HUES6 (cell line): ENCODE measurements around the gene CLK2.
A peak's percentile ranks its signal among the peaks of the same experiment; 100 is the strongest.
"Not testable (repeated sequence)": the region's sequence is repeated elsewhere in the genome, so short reads cannot be mapped to it uniquely, and the experiment has no call there.

Experiments used
- H3K27ac ChIP-seq: 2 replicates; pipeline ENCODE4 v1.7.0; 2013; ENCODE audit warnings: low read depth, mild to moderate bottlenecking, low read length, inconsistent platforms
- H3K27me3 ChIP-seq: 2 replicates; pipeline ENCODE4 v1.6.1; 2013; ENCODE audit warnings: low read length; ENCODE audit not compliant: control insufficient read depth, insufficient read depth
- H3K36me3 ChIP-seq: 2 replicates; pipeline ENCODE4 v1.6.1; 2013; ENCODE audit warnings: low read length; ENCODE audit not compliant: control insufficient read depth, insufficient read depth
- H3K4me1 ChIP-seq: 2 replicates; pipeline ENCODE4 v1.6.1; 2013; ENCODE audit warnings: low read length; ENCODE audit not compliant: control insufficient read depth, insufficient read depth
- H3K4me3 ChIP-seq: 2 replicates; pipeline ENCODE4 v1.5.1; 2013; ENCODE audit warnings: low read depth, low read length
- H3K9ac ChIP-seq: one replicate; pipeline ENCODE4 v1.6.1; 2013; ENCODE audit warnings: mild to moderate bottlenecking, low read length
- H3K9me3 ChIP-seq: 2 replicates; pipeline ENCODE4 v1.6.1; 2013; ENCODE audit warnings: low read depth, low read length; ENCODE audit not compliant: control insufficient read depth, insufficient read depth

The CLK2 gene

DNA sequence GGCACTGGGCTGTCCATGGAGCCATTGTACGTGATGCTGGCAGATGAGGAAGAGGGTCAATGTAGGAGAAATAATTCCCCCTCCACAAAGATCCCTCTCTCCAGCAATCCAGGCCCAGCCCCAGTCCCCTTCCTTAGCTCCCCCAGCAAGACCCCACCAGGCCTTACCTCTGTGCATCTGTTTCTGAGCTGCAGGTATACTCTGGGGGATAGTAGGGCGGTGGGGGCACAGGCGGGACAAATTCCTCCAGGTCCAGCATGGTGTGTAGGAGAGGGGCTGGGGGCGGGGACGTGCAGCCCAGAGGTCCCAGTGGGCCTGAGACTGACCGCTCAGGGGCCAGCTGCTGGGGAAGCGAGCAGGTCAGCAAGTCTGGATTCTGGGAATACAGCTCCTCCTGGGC lies 21.7 kb downstream of the CLK2 start:
- Histone ChIP-seq H3K4me1 (peaks cover 26% of the 10 kb centered on the region), H3K27ac (no peak overlapping the region), H3K36me3 (peaks cover 17% of the 10 kb centered on the region), H3K27me3 (peaks cover under 1% of the 10 kb centered on the region; the same call in 1 of the 2 replicates), H3K4me3 (no peak overlapping the region), H3K9me3 (no peaks in the 10 kb centered on the region), H3K9ac (no peak overlapping the region)

DNA sequence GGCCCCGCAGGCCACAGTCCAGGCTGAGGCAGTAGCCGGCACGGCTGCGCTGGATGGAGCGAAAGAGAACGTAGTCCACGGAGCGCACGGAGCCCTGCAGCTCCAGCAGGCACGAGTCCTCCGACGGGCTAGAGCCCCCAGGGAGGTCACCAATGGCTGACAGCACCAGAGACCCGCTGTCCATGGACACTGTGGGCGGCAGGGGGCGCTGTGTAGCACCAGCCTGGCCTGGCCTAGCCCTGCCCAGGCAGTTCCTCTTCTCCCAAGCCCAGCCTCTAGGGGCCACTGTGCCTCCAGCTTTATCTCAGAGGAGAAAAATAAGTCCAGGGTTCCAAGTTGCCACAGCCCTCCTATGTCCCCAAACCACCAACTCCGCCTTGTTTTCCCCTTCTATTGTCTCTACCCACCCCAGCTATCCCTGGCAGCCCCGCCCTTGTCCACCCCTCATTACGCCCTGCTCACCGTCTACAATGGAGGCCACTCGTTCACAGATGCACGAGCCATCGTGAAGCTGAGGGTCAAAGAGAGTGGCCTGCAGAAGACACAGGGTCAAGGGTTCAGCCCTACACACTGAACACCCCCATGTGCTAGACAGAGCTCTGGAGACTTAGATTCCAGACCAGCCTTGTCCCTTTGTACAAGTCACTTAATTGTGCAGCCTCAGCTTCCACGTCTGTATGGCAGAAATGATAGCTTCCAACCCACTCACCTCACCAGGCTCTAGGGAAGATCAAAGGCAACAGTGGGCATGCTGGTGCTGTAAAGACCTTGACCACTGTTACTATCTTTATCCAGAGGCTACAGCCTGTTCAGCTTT lies 22.5 kb downstream of the CLK2 start:
- Histone ChIP-seq H3K9me3 (no peaks in the 10 kb centered on the region), H3K9ac (peak overlapping the region; percentile 52), H3K36me3 (peaks cover 15% of the 10 kb centered on the region), H3K27me3 (peaks cover 8% of the 10 kb centered on the region; the same call in 1 of the 2 replicates), H3K4me1 (peaks cover 23% of the 10 kb centered on the region), H3K27ac (no peak overlapping the region), H3K4me3 (peak overlapping the region; percentile 64)

DNA sequence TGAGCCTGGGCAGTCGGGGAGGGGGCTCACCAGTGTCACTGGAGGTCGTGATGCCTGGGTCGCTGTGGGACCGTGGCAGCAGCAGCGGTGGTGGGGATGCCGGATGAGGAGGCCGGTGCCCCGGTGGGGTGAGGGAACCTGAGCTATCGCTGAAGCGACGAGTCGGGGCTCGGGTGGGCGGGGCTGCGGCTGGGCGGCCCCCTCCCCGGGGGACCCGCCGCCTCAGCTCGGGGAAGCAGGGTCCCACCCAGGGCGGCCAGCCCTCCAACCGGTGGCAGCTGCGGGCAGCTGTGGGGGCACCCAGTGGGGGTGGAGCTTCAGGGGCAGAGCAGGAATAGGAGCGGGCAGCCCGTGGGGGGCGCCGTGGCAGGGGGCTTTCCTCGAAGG lies 23.1 kb downstream of the CLK2 start:
- Histone ChIP-seq H3K4me3 (peak overlapping the region; percentile 64), H3K4me1 (peaks cover 21% of the 10 kb centered on the region), H3K36me3 (peaks cover 15% of the 10 kb centered on the region), H3K27ac (no peak overlapping the region), H3K9ac (peak overlapping the region; percentile 56), H3K9me3 (no peaks in the 10 kb centered on the region), H3K27me3 (peaks cover 12% of the 10 kb centered on the region; the same call in 1 of the 2 replicates)

DNA sequence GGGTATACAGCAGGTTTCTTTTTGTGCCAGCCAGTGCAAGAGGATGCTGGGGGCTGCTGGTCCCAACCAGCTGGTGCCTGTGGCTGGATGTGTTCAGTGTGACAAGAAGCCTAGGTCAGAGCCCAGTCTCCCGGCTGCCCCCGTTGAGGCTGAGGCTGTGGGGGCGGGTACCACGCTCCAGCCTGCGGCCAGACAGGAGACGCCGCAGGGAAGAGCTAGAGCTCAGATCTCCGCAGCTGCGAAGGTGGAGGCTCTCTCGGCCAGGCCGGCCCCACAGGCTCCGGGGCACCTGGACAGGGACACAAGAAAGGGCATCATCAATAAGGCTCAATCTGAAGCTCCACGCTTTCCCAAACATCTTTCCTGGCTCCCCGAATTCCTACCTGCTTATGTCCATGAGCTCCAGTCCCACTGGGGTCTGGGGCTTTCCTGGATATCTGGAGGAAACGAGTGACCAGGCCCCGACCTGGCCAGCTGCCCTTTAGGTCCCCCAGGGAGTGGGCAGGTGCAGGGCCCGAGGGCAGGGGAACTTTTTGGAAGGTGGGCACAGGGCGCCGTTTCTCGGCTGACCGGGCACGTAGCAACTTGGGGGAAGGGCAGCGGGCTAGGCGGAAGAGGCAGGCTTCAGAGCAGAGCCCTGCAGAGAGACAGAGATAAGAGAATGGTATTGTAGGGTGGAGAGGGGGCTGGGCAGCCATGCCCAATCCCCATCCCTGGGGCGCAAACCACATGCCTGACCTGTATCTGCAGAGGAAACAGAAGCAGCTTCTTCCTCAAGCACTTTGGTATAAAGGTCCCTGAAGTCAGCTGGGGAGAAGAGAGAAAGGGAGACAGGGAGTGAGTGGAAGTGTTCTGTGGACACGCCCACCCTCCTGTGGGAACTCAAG lies 25.4 kb downstream of the CLK2 start:
- H3K4me3 ChIP-seq: no peak overlapping the region
- peaks cover 15% of the 10 kb centered on the region; the same call in 1 of the 2 replicates for H3K4me1 ChIP-seq
- peaks cover 12% of the 10 kb centered on the region; the same call in 1 of the 2 replicates for H3K27me3 ChIP-seq
- H3K9ac ChIP-seq: no peak overlapping the region
- no peak overlapping the region for H3K27ac ChIP-seq
- H3K36me3 ChIP-seq: peaks cover 15% of the 10 kb centered on the region
- no peaks in the 10 kb centered on the region for H3K9me3 ChIP-seq

DNA sequence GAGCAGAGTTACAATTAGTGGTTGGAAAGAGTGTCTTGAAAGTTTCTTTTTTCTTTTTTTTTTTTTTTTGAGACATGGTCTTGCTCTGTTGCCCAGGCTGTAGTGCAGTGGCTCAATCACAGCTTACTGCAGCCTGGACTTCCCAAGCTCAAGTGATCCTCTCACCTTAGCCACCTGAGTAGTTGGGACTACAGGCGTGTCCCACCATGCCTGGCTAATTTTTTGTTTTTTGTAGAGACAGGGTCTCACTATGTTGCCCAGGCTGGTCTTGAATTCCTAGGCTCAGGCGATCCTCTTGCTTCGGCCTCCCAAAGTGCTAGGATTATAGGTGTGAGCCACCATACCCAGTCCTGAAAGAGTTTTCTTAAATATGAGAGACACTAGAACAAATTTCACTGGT lies 26.5 kb downstream of the CLK2 start:
- H3K27ac ChIP-seq, H3K4me3 ChIP-seq, H3K9me3 ChIP-seq, H3K9ac ChIP-seq: not testable (repeated sequence)
- Histone ChIP-seq H3K36me3 (peaks cover 15% of the 10 kb centered on the region), H3K27me3 (peaks cover 12% of the 10 kb centered on the region; the same call in 1 of the 2 replicates), H3K4me1 (peaks cover 15% of the 10 kb centered on the region; the same call in 1 of the 2 replicates)

DNA sequence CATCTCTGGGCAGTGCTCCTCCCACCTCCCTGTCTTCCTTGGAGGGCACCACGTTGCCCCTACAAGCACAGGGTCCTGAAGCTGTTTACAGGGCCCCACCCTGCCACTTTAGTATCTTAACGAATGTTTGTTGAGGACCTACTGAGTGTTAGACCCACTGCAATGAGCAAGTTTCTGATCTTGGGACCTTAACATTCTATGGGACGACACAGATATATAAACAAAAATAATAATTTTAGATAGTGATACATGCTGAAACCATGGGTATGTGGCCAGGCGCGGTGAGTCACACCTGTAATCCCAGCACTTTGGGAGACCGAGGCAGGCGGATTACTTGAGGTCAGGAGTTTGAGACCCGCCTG lies 28.2 kb downstream of the CLK2 start:
- Histone ChIP-seq H3K27me3 (peaks cover 12% of the 10 kb centered on the region; the same call in 1 of the 2 replicates), H3K9ac (peak overlapping the region; percentile 75), H3K9me3 (no peaks in the 10 kb centered on the region), H3K4me1 (peaks cover 11% of the 10 kb centered on the region; the same call in 1 of the 2 replicates), H3K27ac (no peak overlapping the region), H3K36me3 (peaks cover 15% of the 10 kb centered on the region), H3K4me3 (peak overlapping the region; percentile 64)

DNA sequence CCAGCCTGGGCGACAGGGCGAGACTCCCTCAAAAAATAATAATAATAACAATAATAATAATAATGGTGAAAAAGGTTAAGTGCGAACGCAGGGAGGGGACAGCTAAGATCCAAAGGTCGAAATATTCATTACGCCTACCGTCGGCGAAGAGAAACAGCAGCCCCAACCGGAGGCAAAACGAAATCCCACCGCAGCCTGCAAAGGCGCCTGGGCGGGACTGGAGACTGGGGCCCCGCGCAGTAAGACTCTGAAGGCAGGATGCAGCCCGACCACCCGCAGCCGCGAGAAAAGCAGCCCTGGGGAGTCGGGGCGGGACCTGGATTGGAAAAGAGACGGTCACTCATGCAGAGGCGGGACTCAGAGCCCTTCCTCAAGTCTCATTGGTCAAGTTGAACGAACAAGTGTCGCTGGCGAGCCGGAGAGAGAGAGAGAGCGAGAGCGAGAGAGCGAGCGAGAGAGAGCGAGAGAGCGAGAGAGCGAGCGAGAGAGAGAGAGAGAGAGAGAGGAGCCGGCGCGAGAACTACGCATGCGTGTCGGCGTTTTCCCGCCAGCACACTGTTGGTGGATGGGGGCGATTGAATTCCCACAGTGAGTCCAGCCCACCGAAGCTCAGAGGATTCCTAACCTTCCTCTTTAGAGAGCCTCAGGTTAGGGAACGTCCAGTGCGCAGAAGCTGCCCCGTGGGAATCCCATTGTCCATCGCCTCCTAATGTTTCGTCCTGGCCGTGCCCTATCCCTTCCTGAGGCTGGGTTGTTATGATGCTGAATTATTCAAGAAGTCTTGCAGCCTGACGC lies 28.7 kb downstream of the CLK2 start:
- H3K4me1 ChIP-seq: peaks cover 8% of the 10 kb centered on the region; the same call in 1 of the 2 replicates
- peaks cover 12% of the 10 kb centered on the region; the same call in 1 of the 2 replicates for H3K27me3 ChIP-seq
- H3K9ac ChIP-seq: peak overlapping the region; percentile 75
- H3K27ac ChIP-seq: no peak overlapping the region
- H3K36me3 ChIP-seq: peaks cover 15% of the 10 kb centered on the region
- peak overlapping the region; percentile 64 for H3K4me3 ChIP-seq
- H3K9me3 ChIP-seq: no peaks in the 10 kb centered on the region

DNA sequence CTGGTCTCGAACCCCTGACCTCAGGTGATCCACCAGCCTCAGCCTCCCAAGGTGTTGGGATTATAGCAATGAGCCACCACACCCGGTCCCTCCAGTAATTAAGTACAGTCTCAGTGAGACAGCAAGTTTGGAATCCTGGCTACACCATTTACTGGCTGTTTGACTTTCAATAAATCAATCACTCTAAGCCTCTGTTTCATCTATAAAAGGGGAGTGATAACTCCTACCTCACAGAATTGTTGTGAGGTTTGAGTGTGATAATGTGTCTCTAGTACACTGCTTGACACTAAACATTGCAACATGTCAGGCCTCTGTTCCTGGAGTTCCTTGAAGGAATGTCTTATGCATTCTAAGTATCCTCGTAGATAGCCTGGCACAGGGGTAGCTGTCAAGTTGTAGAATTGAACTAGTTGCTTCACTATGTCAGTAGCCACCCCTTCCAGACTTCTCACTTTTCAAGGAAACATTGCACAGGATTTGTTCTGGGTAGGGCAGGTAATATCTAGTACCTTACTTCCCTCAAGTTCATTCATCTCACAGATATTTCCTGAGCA lies 30.4 kb downstream of the CLK2 start:
- Histone ChIP-seq H3K4me1 (peaks cover 8% of the 10 kb centered on the region; the same call in 1 of the 2 replicates), H3K27me3 (peaks cover 12% of the 10 kb centered on the region; the same call in 1 of the 2 replicates), H3K27ac (no peak overlapping the region), H3K36me3 (peaks cover 8% of the 10 kb centered on the region), H3K4me3 (peak overlapping the region; percentile 64), H3K9ac (peak overlapping the region; percentile 51), H3K9me3 (no peaks in the 10 kb centered on the region)

DNA sequence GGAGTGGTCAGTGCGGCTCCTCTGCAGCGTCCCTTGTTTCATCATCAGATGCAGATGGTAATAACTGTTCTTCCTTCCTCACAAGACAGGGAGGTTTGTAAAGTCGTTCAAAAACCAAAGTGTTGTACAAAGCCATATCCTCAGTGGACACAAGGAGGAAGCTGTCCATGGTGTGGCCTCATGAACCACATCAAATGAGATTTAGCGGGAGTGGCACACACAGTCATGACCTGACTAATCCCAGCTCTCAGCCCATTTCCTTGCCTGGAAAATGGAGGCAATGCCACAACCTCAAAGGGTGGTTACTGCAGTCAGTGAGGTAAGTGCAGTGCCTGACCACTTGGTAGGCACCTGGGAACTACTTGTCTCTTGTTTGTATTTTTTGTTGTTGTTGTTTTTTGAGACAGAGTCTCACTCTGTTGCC lies 31.5 kb downstream of the CLK2 start:
- Histone ChIP-seq H3K27me3 (peaks cover 12% of the 10 kb centered on the region; the same call in 1 of the 2 replicates), H3K4me3 (no peak overlapping the region), H3K36me3 (peaks cover 4% of the 10 kb centered on the region; the same call in 1 of the 2 replicates), H3K4me1 (peaks cover 8% of the 10 kb centered on the region; the same call in 1 of the 2 replicates), H3K27ac (no peak overlapping the region), H3K9me3 (no peaks in the 10 kb centered on the region), H3K9ac (no peak overlapping the region)

DNA sequence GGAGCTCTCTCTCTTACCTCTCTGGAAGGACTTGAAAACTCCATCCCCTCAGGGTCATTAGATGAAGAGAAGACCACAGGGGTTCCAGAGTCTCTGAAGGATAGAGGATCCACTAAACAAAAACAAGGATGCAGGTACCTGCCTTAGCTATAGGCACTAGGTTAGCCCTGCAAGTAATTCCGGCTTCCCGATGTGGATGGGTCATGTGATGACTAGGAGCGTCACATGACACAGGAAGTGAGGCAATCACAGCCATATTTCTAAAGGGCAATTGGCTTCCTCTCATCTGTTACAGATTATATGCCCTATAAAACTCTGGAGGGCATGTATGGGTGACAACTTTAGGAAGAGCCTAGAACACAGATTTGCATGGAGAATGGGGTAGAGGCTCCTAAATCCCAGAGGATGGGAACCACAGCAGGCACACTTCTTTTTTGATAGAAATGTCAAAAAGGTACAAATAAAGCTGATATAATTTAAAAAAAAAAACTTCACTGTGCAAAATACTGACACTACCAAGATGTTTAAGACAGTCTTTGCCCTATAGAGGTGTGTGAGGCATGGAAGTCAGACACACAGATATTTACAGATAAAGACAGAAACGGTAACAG lies 32.1 kb downstream of the CLK2 start:
- H3K9ac ChIP-seq: no peak overlapping the region
- peaks cover 8% of the 10 kb centered on the region; the same call in 1 of the 2 replicates for H3K4me1 ChIP-seq

More for the DNA sequence above, 32.1 kb downstream of the CLK2 start:
- Histone ChIP-seq H3K27ac (no peak overlapping the region), H3K4me3 (peak overlapping the region; percentile 50), H3K36me3 (peaks cover 8% of the 10 kb centered on the region), H3K9me3 (no peaks in the 10 kb centered on the region), H3K27me3 (peaks cover 7% of the 10 kb centered on the region; the same call in 1 of the 2 replicates)
